HuH-7.5 (cell line): ENCODE results near the gene ENOX1.

Source experiments
- DNase-seq: peaks from one replicate; pipeline ENCODE4 v3.0.0; 2011; ENCODE audit warnings: low spot score

ENOX1 gene

DNA sequence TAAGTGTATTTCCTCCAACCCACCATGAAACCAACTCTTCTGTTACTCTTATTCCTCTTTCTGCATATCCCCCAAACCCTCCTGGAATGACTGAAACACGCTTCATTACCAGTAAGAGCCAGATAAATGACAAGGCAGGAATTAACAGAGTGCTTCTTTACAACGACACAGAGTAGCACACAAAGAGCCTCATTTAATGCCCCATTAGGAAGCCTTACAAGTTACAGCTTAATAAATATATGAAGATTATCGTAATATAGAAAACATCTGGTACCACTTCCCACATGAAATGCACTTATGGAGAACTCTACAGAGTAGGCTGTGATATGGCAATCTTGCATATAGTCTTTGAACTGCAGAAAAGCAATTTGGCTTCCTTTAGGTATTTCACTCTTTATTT lies 116.8 kb downstream of the ENOX1 start:
- DNase-seq: no peak

DNA sequence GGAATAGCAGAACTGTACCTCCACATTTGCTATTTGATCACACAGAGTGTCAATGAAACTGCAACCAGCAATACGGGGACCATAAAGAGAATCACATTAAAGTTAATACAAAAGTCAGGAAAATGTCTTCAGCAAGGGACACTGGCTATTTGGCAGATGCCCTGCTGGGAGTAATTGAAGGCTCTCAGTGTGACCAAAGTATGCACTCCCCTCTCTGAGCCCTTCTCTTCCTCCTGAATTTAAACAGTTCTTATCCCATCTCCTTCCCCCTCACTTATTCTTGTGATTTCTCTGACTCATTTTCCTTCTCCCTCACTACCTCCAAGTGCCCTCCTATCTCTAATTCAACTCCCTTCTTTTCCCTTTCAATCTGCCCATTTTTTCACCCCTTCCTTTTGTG lies 117.7 kb downstream of the ENOX1 start:
- no peak for DNase-seq

- DNase-seq: no peak
Measured at GRCh38 chr13:43666403-43666802, 120.4 kb downstream of the ENOX1 start.

- DNase-seq: no peak
Measured at GRCh38 chr13:43665388-43665787, 121.4 kb downstream of the ENOX1 start.

- DNase-seq: no peak
Measured at GRCh38 chr13:43664700-43665191, 122.0 kb downstream of the ENOX1 start.

- DNase-seq: no peak
Measured at GRCh38 chr13:43663474-43664090, 123.2 kb downstream of the ENOX1 start.

GRCh38 chr13:43662976-43663375 lies 123.8 kb downstream of the ENOX1 start:
- no peak for DNase-seq

DNA sequence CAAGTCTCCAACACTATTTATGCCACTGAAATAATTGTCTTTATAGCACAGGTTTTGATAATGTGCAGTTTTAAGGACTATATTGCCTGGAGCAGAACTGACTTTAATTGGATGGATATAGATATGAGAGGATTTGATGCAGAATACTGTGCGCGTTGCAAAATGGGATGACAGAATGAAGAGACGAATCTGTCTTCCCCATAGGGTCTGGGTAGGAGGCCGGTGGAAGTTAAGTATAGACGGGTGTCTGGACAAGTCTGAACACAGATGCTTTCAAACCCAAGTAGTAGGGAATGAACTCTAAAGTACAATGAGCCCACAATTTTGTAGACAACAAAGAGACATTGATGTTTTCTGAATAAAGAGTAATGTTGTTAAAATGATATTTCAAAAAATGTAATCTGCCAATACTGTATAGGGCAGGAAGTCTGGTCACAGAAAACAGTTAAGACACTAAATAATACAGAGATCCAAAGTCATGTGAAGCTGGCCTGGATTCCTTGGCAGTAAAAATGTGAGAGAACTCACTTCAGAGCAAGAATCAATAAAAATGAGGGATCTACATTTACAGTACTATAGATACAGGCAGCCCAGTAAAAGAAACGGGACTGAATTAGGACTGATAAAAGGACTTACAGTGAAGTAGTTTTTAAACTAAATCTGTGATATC lies 125.5 kb downstream of the ENOX1 start:
- DNase-seq: no peak

- DNase-seq: no peak
Measured at GRCh38 chr13:43657485-43657884, 129.3 kb downstream of the ENOX1 start.

- no peak for DNase-seq
Measured at GRCh38 chr13:43653980-43654379, 132.8 kb downstream of the ENOX1 start.

GRCh38 chr13:43653395-43653794 lies 133.4 kb downstream of the ENOX1 start:
- DNase-seq: no peak

DNA sequence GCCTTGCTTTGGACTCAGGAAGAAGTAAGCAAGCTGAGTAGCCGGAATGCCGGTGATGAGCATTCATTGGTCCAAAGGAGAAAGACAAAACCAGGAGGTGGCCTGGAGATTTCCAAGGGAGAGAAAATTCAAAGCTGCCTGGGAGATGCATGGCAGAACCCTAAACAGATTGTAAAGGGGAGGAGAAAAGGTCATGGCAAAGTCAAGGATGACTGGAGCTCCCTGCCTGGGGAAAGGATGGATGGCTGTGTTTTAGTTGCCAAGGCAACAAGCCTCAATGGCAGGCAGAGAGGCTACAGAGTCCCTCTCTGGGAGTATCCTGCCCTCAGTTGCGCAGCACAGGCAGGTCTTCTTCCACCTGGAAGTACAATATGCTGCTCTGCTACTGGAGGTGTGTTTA lies 134.0 kb downstream of the ENOX1 start:
- DNase-seq: no peak

DNA sequence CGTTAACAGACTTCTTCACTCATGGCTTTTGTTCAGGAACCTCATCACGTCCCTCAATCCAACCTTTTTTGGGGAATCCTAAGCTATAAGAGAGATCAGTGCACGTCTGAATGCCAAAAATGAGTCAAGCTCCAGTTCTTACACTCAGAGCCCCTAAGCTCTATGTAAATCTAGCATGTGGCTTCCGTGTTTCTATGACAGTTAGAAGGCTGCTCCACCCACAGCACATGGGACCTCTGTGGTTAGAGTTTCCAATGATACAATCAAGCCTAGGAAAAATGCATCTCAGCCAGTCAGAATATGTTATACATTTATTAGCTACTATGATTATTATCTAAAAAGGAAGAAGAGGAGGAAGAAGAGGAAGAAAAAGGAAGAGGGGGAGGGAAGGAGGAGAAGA lies 135.9 kb downstream of the ENOX1 start:
- DNase-seq: no peak

DNA sequence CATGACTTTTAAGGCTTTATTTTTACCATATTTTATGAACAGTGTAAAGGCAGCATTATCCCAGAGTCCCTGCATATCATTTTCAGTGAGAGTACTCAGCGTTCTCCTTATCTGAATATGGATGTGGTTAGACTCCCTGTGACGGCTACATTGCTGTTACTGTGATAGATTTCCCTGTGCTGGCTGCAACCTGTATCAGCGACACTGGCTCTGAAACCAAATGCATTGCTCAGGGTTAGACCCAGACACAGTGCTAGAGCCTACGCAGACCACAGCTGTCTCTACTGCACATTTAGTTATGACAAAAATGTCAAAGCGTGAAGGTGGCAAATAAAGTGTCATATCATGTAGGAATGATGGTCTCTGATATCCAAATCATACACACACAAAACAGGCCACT lies 138.0 kb downstream of the ENOX1 start:
- DNase-seq: no peak

GRCh38 chr13:43647471-43647870 lies 139.3 kb downstream of the ENOX1 start:
- no peak for DNase-seq

DNA sequence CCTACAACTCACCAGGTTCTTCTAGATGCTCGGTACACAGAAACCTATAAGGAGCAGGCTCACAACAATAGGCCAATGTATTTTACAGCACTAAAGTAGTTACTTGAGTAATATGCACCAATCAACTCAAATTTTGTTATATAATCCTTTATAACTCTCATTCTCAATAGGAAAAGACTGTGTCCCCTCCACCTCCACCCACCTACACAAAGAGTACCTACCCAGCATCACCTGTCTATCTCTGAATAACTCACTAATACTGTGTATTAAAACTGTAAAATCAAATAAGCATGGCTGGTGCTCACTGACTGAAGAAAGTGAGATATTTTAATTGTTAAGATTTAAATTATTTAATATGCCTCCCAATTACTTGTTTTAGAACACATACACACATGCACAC lies 146.3 kb downstream of the ENOX1 start:
- no peak for DNase-seq

- no peak for DNase-seq
Measured at GRCh38 chr13:43631106-43631505, 155.7 kb downstream of the ENOX1 start.

- DNase-seq: no peak
Measured at GRCh38 chr13:43629691-43630480, 156.9 kb downstream of the ENOX1 start.

- no peak for DNase-seq
Measured at GRCh38 chr13:43626994-43627393, 159.8 kb downstream of the ENOX1 start.

- no peak for DNase-seq
Measured at GRCh38 chr13:43614063-43614462, 172.7 kb downstream of the ENOX1 start.

GRCh38 chr13:43611281-43612273 lies 175.2 kb downstream of the ENOX1 start:
- no peak for DNase-seq
